NCI-H1436 (cell line): ENCODE results near the gene HS3ST3B1.

Source experiments
- DNase-seq: peaks from one replicate; lab custom pipeline; 2025; lab: John Stamatoyannopoulos, UW

Gene HS3ST3B1

DNA sequence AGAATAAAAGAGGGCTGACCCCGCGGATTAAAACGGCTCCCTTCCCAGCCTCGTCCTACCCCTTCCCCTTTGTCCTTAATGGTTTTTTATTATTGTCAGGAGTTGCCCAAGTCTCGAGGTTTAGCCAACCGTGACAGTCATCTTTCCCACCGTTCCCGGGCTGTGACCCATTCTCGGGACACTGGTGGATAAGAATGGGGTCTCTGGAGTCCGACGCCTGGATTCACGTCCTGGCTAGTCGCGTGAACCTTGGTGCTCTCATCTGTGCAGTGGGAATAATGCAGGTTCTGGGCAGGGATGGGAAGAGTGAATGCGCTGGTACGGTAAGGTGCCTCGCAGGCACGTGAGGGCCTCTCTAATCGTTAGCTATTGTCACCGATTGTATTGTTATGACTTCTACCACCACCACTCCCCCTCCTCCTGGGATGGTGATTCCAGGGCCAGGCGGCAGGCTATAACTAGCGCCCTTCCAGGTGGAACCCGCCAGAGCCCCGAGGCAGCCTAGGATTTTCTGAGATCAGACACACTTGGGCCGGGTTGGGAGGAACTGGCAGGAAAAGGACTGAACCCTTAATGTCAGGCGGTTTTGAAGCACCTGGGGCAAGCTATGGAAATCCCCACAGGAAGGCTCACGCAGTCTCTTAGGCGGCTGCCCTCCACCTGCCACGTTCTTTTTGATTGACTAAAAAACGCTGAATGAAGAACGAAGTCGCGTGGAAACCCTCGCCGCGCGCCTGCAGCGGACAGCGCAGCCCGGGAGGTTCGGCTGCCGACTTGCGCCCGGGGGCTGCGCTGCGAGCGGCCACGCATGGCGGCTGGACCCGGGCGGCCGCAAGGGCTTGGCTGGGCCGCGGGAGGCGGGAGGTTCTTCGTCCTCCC lies 2.7 kb downstream of the HS3ST3B1 start:
- no peak for DNase-seq

DNA sequence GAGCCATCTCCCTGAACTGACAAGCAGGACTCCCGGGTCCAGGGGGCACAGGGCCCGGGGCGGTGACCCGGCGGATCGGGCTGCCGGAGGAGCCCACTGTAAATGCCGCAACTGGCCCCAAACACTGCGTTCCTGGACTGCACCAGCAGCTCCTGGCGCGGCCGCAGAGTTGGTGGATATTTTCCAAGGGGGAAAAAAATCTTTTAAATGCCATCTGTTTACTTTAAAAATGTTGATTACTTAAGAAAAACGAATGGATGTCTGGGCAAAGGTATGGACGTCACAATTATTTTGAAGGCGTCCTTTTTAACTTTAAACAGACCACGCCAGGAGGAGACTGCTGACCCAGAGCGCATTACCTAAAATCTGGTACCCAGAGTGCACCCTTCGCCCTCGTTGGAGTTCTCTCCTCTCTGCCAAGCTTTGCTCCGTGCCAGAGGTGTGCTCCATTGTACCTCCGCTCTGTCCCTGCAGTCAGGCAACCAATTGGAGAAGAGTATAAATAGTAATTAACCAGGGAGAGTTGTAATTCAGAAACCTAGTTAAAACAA lies 3.4 kb downstream of the HS3ST3B1 start:
- DNase-seq, result no peak

DNA sequence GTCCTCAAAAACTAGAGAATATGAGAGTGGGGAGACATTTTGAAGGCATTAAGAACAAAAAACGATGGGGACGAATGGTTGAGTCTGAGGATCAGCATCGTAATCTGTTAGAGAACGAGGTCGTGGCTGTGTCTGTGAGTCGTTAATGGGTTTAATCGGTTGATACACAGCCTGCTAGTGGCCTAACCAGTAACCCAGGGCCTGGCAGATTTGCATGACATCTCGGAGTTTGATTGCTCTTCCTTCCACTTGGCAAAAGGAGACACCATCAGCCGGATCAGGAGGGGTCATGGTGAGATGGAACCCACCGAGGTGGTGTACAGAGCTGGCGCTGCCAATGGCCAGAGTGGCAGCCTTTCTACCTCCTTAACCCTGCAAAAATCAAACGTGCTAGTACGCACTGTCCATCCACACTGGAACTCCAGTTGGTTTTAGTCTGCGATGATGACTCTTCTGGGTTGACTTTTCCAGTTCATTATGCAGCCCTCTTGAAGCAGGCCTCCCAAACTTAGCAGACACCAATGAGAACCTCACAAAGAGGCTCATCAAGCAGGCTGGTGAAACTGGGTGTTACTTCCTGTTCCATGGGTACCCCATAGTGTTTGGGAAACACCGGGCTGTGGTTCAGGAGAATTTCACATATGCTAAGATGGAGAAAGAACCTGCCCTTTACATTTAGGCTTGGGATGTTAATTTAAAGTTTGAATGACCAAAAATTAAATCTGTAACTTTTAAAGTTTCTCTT lies 4.1 kb downstream of the HS3ST3B1 start:
- DNase-seq, result no peak

DNA sequence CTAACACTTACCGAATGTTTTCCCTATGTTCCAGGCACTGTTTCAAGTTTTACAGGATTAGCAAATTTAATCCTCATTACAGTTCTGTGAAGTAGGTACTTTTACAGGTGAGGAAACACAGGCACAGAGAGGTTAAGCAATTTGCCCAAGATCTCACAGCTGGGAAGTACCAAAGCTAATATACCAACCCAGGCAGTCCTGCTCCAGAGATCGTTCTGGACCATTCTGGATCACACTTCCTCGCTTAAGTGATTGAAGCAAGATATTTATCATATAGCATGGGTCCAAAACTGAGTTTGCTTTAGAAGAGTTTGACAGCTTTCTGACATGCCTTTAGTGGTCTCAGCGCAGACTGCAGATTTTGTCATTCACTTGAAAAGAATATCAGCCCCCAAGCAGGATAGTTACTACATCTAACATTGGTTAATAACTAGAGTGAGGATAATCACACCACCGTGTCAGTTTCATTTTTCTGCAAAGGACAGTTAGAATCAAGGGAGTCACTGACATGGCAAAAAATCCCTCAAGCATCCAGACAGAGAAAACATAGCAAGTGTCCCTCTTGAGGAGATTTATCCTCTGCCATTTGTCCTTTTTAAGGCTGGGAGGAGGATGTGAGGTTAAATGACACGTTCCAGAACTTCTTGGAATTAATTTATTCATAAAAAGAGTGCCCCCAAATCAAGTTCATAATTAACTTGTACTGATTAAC lies 5.1 kb downstream of the HS3ST3B1 start:
- DNase-seq, result no peak

DNA sequence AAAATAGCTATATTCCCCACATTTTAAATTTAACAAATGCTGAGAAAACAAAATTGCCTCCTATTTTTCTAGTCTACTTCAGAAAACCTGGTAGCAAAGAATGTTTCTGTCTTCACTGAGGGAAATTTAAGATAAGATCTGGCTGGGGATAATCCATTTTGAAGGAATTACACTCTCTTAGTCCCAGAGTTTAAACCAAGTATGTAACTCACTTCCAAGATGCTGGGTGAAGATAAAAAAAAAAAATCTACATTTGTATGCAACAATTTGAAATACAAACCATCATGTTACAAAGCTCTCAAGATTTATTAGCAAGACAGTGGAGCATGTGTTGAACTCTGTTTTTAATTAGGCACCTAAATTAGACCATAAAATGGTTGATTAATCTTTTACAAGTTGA lies 5.7 kb downstream of the HS3ST3B1 start:
- DNase-seq, result no peak

DNA sequence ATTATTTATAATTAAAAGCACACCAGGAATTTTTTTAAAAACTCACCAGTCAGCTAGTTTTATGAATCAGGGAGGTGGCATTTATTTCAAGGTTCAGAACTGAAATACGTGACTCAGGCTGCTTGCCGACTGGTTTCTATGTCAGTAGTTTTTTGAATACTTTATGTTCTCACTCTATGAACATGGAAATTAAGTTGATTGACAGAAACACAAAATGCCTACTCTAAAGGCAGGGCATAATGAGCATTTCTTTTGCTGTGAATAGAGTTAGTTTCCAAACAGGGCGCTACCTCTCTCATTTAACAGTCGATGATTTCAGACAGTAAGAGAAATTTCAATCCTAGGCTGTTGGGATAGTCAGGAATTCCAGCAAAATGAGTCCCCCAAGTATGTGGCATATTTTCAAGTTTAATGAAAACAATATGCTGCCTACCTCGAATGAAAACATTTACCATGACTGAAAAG lies 6.7 kb downstream of the HS3ST3B1 start:
- DNase-seq, result no peak

DNA sequence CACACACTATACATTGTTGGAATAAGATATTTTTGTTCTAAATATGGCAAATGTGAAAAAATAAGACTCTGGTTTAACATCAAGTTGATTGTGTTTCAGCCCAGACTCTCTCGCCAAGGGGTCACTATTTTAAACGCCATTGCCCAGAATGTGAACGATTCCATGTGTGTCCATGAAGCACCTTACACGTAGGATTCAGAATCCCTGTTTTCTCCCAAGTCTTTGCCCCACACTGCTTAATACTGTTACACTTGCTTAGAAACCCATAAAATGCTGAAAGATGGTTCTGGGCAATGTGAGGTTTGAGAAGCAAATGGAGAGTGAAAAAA lies 7.7 kb downstream of the HS3ST3B1 start:
- no peak for DNase-seq

DNA sequence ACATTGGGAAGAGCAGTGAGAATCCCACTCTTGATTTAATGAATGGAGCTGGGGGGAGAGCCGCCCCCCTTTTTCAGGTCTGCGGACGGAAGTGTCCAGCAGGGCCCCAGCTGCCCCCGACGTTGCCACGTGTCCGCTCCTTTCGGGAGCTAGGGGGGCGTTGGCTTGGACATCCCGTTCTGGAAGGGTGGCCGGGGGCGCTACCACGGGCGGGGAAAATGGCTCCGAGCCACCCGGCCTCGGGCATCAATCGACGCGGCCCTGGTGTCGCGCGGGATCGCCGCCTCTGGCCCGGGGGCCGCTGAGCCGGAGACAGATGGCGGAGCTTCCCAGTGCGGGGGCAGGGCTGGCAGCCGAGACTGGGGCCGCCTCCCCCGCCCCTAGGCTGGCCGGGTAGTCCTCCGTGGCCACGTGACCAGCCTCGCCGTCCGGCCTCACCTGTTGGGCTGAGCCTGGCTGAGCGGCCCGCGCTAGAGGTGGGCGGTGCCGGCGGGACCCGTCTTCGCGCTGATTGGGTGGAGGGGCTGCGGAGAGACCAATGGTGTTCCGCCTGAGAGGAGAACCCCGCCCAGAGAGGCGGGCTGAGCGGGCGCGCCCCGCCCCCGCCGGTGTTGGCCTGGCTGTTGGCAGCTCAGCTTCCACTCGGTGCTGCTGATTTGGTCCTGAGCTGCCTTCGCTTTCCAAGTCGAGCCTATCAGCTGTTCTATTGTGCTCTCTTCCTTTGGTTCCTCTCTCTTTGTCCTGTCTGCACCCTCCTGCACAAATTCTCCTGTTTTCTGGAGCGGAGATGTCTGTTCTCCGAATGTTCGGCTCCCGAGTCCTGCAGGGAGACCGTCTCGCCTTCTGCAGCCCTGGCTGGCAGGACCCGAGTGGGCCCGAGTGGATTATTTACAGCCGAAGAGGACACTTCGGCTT lies 8.3 kb downstream of the HS3ST3B1 start:
- DNase-seq, result no peak

DNA sequence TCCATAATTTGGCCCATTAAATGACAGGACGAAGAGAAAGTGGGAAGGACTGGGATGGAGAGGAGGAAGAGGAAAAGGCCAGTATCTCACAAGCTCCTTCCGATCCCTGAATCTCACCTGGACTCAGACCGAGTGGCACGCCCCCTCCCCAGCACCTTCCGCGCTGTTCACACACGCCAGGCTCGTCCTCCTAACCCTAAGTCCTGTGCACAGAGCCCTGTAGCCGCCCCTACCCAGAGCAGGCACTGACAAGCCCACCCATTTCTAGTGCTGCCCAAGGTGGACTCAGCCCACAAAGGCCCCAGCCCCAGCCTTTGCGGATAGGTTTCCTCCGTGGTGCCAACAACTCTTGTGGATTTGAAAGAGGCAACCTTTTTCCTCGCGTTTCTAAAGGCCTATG lies 9.2 kb downstream of the HS3ST3B1 start:
- no peak for DNase-seq

DNA sequence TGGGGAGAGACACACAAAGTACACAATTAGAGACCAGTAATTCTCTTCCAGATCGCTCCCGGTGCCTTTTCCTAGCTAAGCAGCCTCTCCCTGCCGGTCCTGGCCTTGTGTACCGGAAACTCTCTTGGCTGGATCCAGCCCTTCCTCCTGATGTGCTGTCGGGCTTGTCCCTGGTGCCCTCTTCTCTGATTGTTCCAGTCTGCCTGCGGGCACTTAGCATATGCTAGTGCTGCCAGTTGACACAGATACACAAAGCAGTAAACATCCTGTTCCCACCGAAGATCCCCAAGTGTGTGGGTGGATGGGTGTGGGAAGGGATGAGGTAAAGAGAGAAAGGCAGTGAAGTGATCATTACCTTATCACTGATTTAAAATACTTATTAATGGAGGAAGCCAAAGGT lies 9.7 kb downstream of the HS3ST3B1 start:
- DNase-seq, result no peak

DNA sequence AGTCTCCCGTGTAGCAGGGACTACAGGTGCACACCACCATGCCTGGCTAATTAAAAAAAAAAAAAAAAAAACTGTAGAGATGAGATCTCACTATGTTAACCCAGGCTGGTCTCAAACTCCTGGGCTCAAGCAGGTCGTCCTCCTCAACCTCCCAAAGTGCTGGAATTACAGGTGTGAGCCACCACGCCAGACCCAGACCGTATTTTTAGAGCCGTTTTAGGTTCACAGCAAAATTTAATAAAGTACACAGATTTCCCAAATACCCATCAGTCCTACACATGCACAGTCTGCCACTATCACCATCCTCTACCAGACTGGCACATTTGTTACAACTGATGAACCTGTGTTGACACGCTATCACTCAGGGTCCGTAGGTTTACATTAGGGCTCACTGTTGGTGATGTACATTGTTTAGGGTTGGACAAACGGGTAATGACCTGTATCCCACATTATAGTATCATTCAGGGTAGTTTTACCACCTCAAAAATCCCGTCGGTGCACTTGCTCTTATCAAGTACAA lies 10.4 kb downstream of the HS3ST3B1 start:
- DNase-seq, result no peak

DNA sequence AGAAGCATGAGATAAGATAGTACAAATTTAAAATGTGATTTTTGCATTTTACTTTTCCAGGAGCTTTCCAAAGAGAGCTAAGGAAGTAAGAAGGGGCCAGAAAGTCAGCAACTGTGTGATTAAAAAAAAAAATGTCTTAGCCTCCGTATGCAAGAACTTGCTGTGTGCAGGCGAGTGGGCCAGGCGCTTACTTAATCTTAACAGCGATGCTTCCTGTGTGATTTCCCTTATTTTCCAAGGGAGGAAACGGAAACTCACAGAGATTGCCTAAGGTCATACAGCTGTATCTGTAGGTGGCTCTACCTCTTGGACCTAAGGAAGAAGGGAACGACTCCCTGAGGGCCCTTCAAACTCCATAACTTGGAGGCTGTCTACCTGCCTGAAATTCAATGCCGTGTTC lies 11.1 kb downstream of the HS3ST3B1 start:
- no peak for DNase-seq

DNA sequence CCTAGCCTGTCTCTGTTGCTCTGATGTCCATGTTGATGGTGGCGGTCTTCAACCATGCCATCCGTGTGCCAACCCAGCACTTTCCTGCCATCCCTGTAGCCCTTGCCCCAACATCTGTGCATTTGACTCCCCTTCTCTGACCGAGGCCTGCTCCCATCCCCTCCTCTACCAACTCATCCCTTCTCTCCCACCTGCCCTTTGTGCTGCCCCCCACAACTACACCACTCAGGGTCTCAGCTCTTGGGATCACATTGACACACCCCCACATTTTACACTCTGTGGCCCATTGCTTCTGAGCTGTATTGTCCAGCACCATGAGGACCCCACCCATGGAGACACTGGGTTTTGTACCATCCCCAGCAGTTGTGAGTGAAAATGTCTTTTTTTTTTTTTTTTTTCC lies 11.6 kb downstream of the HS3ST3B1 start:
- no peak for DNase-seq

DNA sequence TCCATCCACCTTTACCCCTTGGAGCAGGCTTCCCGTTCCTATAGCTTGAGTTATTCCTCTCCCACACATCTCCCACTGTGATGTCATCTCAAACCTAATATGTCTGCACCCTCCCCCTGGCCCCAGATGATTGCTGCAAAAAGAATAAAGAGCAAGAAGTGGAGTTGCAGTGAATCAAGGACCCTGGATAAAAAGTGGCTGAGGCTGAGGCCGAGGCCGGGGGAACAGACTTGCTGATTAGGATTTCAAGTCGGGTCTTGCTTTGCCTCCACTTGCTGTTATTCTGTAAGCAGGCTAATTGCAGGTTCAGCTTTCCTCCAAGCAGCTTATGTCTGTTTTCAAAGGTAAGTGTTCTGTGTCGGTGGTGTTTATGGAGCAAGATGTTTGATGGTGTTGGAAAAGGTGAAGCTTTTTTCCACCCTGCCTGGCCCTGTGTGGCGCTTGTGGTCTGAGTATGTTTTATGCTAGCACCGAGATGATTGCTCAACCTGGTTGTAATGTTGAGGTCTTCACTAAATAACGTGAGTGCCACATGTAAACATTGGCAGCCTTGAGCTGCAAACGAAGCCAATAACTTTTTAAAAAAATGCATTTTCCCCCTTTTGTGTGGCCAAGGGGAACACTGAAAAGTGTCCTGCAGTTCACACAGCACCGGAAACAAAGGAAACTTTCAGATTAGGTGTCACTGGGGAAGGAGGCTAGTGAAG lies 15.4 kb downstream of the HS3ST3B1 start:
- no peak for DNase-seq

DNA sequence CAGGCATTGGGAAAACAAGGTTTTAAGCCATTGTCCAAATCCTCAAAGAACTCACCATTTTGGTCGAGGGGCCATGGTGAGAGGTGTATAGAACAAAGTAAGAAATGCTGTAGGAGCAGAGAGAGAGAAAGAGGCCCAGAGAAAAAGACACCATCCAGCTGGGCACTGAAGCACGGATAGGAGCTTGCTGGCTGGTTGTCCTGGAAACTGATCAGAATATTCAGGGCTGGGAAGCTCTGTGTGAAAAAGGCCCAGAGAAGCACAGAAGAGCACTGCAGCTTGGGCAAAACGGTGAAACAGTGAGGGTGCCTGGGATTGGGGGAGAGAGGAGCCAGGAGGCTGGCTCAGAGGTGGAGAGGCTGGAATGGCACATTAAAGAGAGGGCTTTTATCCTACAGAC lies 16.5 kb downstream of the HS3ST3B1 start:
- DNase-seq, result no peak

DNA sequence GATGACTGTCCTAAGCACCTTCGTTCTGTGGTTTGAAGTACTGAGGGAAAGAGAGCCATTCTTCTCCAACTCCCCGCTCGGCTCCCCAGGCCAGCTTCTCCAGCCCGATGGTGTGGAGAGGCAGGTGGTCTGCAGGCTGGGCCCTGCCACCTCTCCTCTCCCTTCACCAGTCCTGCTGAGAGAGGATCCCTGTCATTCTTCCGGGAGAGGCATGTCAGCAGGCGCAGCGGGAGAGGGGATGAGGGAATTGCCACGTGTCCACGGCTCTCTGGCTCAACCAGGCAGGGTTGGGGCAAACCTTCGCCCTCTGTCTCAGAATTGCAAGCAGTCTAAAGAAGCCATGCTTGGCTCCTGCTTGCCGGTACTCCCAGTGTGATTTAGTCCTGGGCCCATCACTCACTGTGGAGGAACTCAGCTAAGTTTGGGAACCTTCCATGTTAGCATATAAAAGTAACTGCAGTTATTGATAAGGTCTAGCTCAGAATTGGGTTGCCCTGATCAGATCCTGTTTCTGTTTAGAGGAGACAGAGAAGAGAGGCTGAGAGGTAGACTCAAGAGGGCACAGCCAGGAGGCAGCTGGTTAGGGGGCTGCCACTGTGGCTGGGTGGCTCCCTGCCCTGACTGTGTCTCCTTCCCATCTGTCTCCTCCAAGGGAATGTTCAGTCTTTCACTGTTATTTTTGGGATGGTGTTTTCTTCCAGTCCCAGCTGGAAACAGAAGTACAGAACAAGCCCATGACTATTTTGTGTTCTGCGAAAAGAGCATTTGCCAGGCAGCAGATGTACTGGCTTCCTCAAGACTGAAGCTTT lies 17.4 kb downstream of the HS3ST3B1 start:
- DNase-seq, result no peak

DNA sequence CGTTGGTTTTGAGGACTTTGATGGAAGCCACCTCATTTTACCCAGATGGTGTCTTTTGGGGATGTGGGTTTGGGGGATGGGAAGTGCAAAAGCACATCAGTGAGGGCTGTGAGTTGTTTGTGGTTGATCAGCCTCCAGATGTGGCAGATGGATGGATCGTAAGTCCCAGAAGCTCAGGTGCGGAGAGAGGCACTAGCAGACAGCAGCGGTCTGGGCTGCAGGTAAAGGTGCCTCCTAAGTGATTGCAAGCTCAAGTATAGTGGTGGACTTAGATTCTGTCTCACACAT lies 18.0 kb downstream of the HS3ST3B1 start:
- DNase-seq, result no peak

DNA sequence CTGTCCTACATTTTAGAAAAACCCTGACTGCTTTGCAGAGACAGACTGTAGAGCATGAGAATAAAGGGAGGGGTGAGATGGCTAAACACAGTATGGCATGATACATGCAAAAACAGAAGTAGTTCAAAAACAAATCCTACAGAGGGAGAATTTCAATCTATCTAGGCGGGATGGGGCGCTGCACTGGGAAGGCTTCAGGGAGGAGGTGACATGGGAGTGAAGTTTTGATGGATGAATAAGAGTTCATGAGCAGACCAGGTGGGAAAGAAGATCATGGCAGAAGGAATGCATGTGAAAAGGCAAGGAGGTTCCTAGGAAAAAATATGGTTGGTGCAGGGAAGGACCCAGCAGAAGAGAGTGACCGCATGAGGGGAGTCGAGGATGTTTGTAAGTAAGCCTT lies 19.2 kb downstream of the HS3ST3B1 start:
- DNase-seq, result no peak

DNA sequence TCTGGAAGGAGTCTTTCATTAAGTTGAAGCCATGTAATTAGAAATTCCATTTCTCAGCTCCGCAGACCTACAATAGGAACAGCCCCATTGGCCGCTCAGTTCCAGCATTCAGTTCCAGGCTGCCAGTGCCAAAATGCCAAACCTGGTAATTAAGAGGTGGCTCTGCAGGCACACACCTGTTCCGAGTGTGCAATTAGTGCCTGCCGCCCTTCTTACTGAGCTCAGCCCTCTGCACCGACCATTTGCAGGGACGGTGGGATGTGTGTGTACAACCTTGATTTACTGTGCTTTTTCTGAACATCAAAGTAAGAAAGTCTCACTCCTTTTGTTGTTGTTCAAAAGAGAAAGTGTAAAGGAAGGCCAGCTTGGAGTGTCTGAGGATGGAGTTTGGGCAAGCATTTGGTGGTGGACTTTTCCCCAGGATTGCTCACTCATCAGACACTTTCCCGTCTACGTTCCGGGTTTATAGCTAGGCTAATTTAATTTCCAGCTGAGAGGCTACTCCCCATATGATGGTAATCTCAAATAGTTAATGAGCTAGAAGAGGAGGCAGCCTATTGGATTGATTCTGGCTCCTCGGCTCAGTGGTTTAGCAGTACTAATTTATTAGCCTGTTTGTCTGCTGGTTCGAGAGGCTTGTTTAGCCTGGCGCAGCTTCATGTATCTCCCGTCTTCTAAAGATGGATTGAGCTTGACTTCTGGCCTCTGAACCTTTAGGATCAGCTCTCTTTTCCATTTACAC lies 20.0 kb downstream of the HS3ST3B1 start:
- DNase-seq, result no peak
